Prostate gland (tissue), 2 donors: Measurements from ENCODE around the gene GAN.
A peak's percentile ranks its signal among the peaks of the same experiment; 100 is the strongest.

Experiments
- CTCF ChIP-seq, 4 experiments: fragments of 200-600 bp in 2 of 4; fragments of 450-650 bp in 2 of 4; sonication (generic) in 2 of 4; IDR thresholded peaks; 1 replicate in 3 of 4; 2 replicates in 1 of 4; pipeline ENCODE4 v1.5.1; 2016 to 2019; ENCODE audit warnings: antibody characterized with exemption in 4 of 4, mild to moderate bottlenecking in 2 of 4, moderate library complexity in 2 of 4
- POLR2A ChIP-seq: fragments of 450-650 bp; IDR thresholded peaks from one replicate; pipeline ENCODE4 v1.6.1; 2016; ENCODE audit warnings: antibody characterized with exemption, mild to moderate bottlenecking

DNA sequence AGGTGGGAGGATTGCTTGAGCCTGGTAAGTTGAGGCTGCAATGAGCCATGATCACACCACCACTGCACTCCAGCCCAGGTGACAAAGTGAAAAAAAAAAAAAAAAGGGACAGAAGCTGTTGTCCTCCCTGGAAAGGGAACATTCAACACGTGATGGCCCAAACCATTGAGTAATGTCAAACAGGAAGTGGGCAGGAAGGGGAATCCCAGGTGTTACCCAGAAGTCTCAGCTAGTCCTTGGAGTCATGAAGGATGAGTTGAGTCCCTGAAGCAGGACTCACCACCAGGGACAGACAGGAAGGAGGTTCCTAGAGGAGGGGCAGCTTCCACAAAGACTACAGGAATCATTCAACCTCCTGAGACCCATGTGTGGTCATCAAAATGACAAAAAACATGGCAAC, 110.0 kb downstream of the GAN start:
- TF ChIP-seq CTCF (IDR thresholded peaks at IDR 0.05), result peak in 1 of 4 experiments; percentile 5
- no peak for TF ChIP-seq POLR2A
